HG02610 (cell line): Measurements from ENCODE around the gene RPGR.
A peak's percentile ranks its signal among the peaks of the same experiment; 100 is the strongest.

Source experiments
- ATAC-seq: cut with Tn5 transposase; IDR thresholded peaks from one replicate; pipeline ENCODE4 v1.9.1; 2021; ENCODE audit warnings: mild to moderate bottlenecking, moderate library complexity; ENCODE audit not compliant: unreplicated experiment

The RPGR gene

GRCh38 chrX:38326086-38326485 lies 1.2 kb downstream of the RPGR start:
- ATAC-seq = no peak

- ATAC-seq = no peak
Measured at GRCh38 chrX:38320819-38321218, 6.5 kb downstream of the RPGR start.

GRCh38 chrX:38318606-38319005 lies 8.7 kb downstream of the RPGR start:
- ATAC-seq = no peak

GRCh38 chrX:38318196-38318595 lies 9.1 kb downstream of the RPGR start:
- ATAC-seq = no peak

GRCh38 chrX:38315186-38315585 lies 12.1 kb downstream of the RPGR start:
- no peak for ATAC-seq

GRCh38 chrX:38313190-38313589 lies 14.1 kb downstream of the RPGR start:
- no peak for ATAC-seq

GRCh38 chrX:38312436-38312835 lies 14.9 kb downstream of the RPGR start:
- ATAC-seq = no peak

- no peak for ATAC-seq
Measured at GRCh38 chrX:38311743-38312142, 15.6 kb downstream of the RPGR start.

- no peak for ATAC-seq
Measured at GRCh38 chrX:38305971-38306370, 21.3 kb downstream of the RPGR start.

GRCh38 chrX:38304010-38304409 lies 23.3 kb downstream of the RPGR start:
- no peak for ATAC-seq

- no peak for ATAC-seq
Measured at GRCh38 chrX:38293741-38294140, 33.6 kb downstream of the RPGR start.

GRCh38 chrX:38287674-38288073 lies 39.6 kb downstream of the RPGR start:
- ATAC-seq = no peak

GRCh38 chrX:38285649-38286048 lies 41.7 kb downstream of the RPGR start:
- ATAC-seq = no peak

- ATAC-seq = no peak
Measured at GRCh38 chrX:38282049-38282448, 45.3 kb downstream of the RPGR start.

- ATAC-seq = no peak
Measured at GRCh38 chrX:38279188-38279587, 48.1 kb downstream of the RPGR start.

GRCh38 chrX:38278682-38279081 lies 48.6 kb downstream of the RPGR start:
- ATAC-seq = no peak

GRCh38 chrX:38277802-38278201 lies 49.5 kb downstream of the RPGR start:
- no peak for ATAC-seq

GRCh38 chrX:38277136-38277535 lies 50.2 kb downstream of the RPGR start:
- ATAC-seq = no peak

- ATAC-seq = no peak
Measured at GRCh38 chrX:38276089-38276488, 51.2 kb downstream of the RPGR start.

- peak; percentile 61 for ATAC-seq
Measured at GRCh38 chrX:38275615-38276014, 51.7 kb downstream of the RPGR start.

GRCh38 chrX:38273453-38273852 lies 53.9 kb downstream of the RPGR start:
- ATAC-seq = peak; percentile 46

- peak; percentile 65 for ATAC-seq
Measured at GRCh38 chrX:38271154-38271716, 56.1 kb downstream of the RPGR start.

GRCh38 chrX:38268011-38268410 lies 59.3 kb downstream of the RPGR start:
- ATAC-seq = no peak
